ENCODE results near the gene CST4.
"Not testable (repeated sequence)": the region's sequence is repeated elsewhere in the genome, so short reads cannot be mapped to it uniquely, and the experiment has no call there.

The CST4 gene

GRCh38 chr20:23659989-23660837 lies 28.6 kb downstream of the CST4 start:
- DNase-seq (ENCODE audit: low spot score) = no peak

GRCh38 chr20:23659610-23659988 lies 29.2 kb downstream of the CST4 start:
- DNase-seq (ENCODE audit: low spot score) = not testable (repeated sequence)

- DNase-seq (ENCODE audit: low spot score) = no peak
These were observed 29.7 kb downstream of the CST4 start for GRCh38 chr20:23658989-23659609.

GRCh38 chr20:23658336-23658735 lies 30.5 kb downstream of the CST4 start:
- no peak for DNase-seq (ENCODE audit: low spot score)

GRCh38 chr20:23657202-23657601 lies 31.6 kb downstream of the CST4 start:
- no peak for DNase-seq (ENCODE audit: low spot score)

DNA sequence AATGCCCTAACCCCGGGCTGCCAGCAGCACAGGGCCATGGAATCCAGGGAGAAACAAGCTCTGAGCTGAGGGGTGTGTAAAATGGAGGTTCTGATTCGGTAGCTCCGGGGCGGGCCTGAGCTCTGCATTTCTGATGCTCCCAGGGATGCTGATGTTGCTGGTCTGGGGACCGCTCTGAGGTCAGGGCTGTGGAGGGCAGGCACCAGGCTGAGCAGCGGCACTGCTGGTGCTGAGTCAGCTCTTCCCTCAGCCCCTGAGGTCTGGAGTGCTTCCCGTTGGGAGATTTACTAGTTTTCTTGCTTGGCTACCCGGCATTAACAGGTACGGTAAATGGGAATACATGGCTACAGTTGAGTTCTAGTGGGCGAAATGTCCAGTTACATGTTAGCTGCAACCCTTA lies 32.5 kb downstream of the CST4 start:
- no peak for DNase-seq (ENCODE audit: low spot score)

DNA sequence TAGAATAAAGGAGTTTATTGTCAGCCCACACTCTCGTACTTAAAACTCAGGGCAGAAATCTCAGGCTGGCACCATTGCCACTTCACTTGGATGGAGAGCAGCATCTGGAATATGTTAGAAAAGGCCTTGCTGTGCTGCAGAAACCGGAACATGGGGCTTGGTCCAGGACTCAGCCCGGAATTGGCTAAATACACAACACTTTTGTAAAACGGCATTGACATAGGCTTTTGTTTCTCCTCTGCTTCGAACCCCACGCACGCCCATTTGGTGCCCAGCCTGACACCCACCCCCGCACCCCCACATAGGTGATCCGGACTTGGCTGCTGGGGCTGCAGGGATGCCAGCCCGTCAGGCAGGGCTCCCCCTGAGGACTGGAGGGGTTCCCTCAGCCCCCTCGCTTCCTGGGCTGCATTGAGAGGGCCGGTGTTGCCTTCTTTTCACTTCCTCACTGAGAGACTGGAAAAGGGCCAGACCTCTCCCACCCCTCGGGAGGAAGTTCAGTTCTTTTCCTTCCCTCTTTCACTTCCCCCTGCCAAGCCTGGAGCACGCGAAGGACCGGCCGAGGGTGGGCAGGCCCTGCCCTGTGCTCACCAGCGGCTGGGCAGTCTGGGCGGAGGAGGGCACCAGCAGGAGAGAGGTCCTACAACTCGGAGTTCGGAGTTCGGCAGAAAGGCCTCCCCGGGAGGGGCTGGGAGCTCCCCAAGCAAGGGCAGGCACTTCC lies 33.2 kb downstream of the CST4 start:
- no peak for DNase-seq (ENCODE audit: low spot score)

- no peak for DNase-seq (ENCODE audit: low spot score)
These were observed 34.1 kb downstream of the CST4 start for GRCh38 chr20:23654717-23655116.

DNA sequence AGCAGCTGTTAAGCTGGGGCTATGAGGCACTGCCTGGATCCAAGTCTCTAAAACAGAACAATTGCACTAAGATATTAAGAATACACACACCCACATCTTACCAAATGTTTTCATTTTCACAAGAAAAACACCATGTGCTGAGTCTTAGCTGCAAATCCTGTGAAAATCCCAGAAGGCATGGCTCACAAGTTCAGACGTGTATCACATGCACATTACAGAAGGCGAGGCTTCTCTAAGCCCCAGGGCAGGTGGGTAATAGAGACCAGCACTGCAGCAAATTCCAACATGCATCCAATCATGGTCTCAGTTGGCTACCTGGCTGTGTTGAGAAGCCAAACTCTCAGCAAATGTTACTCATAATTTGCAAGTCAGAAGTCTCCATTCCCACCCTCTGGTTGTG lies 34.8 kb downstream of the CST4 start:
- no peak for DNase-seq (ENCODE audit: low spot score)

- no peak for DNase-seq (ENCODE audit: low spot score)
These were observed 35.4 kb downstream of the CST4 start for GRCh38 chr20:23653400-23653938.

DNA sequence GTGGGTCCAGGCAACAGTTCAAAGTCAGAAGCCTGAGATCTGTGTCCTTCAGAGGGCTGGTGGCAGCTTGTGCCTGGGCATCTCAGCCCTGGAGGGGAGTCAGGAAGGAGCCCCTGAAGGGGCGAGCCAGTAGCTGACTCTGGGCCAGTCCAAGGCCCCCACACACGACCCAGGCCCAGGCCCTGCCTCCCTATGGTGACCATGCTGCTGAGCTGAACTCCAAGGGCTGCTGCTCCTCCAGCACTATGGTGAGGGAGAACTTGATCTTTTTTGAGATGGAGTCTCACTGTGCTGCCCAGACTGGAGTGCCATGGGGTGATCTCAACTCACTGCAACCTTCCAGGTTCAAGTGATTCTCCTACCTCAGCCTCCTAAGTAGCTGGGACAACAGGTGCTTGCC lies 35.9 kb downstream of the CST4 start:
- DNase-seq (ENCODE audit: low spot score) = no peak

- DNase-seq (ENCODE audit: low spot score) = no peak
These were observed 36.5 kb downstream of the CST4 start for GRCh38 chr20:23652371-23652770.

DNA sequence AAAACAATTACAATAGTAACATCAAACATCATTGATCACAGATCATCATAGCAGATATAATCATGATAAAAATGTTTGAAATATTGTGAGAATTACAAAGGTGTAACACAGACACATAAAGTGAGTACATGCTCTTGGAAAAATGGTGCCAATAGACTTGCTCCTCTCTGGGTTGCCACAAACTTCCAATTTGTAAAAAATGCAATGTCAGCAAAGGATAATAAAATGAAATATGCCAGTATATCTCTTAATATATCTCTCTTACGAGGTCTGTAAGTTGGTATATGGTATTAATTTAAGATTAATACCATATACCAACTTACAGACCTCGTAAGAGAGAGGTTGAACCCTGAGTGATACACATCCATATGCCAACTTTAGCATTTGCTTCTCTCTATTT lies 37.7 kb downstream of the CST4 start:
- DNase-seq (ENCODE audit: low spot score) = no peak

DNA sequence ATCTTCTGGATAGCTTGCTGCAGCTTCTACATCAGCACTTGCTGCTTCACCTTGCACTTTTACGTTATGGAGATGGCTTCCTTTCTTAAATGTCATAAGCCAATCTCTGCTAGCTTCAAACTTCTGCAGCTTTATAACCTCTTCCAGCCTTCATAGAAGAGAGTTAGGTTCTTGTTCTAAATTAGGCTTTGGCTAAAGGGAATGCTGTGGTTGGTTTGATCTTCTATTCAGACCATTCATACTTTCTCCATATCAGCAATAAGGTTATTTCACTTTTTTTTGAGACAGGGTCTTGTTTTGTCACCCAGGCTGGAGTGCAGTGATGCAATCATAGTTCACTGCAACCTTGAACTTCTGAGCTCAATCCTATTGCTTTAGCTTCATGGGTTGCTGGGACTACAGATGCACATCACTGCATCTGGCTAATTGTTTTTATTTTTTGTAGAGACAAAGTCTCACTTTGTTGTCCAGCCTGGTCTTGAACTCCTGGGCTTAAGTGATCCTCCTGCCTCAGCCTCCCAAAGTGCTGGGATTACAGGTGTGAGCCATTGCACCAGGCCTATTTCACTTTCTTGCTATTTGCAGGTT lies 38.9 kb downstream of the CST4 start:
- no peak for DNase-seq (ENCODE audit: low spot score)

DNA sequence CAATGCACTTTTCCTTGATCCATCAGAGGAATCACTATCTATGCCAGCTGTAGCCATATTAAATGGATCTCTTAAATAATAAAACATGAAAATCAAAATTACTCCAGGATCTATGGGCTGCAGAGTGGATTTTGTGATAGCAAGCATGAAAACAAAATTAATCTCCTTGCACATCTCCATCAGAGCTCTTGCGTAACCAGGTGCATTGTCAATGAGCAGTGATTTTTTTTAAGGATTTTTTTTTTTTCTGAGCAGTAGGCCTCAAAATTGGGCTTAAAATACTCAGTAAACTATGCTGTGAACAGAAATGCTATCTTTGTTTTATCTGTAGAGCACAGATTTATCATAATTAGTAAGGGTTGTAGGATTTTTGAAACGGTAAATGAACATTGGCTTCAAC lies 39.6 kb downstream of the CST4 start:
- DNase-seq (ENCODE audit: low spot score) = no peak

DNA sequence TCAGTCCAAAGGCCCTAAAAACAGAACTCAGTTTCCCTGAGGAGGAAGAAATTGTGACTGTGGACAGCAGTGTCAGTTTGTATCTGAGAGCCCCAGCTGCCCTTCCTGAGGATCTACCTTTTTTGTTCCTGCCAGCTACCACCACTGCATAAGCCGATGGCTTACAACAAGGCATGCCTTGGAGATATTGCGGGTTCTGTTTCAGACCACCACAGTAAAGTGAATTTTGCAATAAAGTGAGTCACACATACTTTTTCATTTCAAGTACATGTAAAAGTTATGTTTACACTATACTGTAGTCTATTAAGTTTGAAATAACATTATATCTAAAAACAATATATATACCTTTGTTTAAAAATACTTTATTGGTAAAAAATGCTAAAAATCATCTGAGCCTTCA lies 41.5 kb downstream of the CST4 start:
- no peak for DNase-seq (ENCODE audit: low spot score)

DNA sequence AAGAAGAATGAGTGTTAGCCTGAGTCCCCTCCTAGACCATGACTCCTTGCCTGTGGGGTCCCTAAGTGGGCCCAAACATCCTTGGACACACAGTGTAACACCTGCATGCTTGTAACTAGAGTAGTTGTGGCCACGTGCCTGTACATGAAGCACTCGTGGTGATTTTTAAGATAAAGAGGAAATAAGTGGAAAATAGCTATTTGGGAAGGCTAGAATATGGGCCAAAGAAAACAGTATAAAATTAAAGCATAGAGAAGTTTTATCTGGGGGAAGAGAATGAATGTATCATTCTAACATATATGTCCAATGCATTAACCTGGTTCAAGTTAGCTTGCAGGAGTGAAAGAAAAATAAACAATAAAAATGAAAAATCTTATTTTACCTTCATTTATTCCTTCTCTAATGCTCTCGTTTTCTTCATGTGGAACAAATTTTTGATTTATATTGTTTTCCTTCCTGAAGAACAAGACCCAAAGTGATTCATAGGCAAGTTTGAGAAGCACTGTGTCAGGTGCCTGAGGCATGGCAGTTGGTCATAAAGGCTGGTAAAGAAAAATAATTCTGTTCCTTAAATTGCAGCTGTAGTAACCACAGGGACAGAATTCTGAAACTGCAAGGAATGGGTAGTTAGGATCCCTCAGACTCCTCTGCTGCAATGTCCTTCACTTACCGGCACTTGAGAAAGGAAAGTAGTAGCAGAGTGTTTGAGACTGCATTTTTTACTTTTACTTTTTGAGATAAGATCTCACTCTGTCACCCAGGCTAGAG lies 42.5 kb downstream of the CST4 start:
- no peak for DNase-seq (ENCODE audit: low spot score)

GRCh38 chr20:23645575-23645974 lies 43.3 kb downstream of the CST4 start:
- DNase-seq (ENCODE audit: low spot score) = no peak

DNA sequence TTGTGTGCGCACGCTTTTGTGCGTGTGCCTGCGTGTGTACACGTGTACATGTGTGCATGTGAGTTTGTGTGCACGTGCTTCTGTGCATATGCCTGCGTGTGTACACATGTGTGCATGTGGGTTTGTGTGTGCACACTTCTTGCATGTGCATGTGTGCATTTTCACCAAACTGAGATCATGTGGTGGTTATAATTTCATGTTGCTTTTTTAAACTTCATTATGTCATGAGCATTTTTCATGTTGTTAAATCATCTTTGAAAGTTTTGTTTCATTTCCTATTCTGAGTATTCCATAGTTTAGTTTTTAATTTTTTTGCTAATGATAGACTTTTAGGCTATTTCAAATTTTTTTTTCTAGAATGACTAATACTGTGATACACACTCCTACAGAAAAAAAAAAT lies 44.7 kb downstream of the CST4 start:
- no peak for DNase-seq (ENCODE audit: low spot score)

DNA sequence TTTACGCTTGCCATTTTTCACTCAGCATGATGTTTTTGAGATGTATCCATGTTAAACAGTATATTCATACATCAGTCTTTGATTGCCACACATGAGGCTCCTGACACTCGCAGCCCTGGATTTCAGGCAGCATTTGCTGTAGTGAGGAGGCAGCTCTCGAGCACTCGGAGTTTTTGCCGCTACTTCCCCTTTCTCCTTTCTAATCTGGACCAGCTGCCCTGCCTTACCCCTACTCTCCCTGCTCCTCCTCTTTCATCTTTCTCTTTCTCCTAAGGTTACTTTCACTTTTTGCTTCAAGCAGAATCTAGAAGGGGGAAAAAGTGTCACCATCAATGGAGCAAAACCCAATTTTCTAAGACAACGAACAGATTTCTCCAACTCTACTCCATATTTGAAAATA lies 45.2 kb downstream of the CST4 start:
- DNase-seq (ENCODE audit: low spot score) = no peak

- no peak for DNase-seq (ENCODE audit: low spot score)
These were observed 46.7 kb downstream of the CST4 start for GRCh38 chr20:23641936-23642751.

Measured in iPS-NIHi11 (cell line).